H1 (cell line): ENCODE results near the gene TGFBR2. TPM values are rescaled to one million over a fixed set of nuclear protein-coding genes. Genes with fewer than 3 reads are reported as not detected.

ENCODE experiments used
- CTCF ChIA-PET: fragments of 300-600 bp; sonication (Branson Sonifier 250); formaldehyde crosslinking; loops from one replicate; lab custom pipeline; 2021; ENCODE audit not compliant: partially characterized antibody; lab: Charles Lee
- POLR2A ChIA-PET: fragments of 300-600 bp; sonication (Branson Sonifier 250); formaldehyde crosslinking; loops from one replicate; lab custom pipeline; 2021; ENCODE audit warnings: inconsistent platforms; ENCODE audit not compliant: partially characterized antibody; lab: Charles Lee
- DNase-seq, 2 experiments: peaks; one replicate each; pipeline versions ENCODE4 v3.0.0 to v3.0.0-alpha.2; 2010 to 2022; ENCODE audit warnings: low spot score in 2 of 2, low read depth in 1 of 2, mixed read lengths in 1 of 2
- FAIRE-seq: peaks from 2 replicates; lab custom pipeline; 2011; peaks lifted over from hg19 to GRCh38; lab: Jason Lieb, UNC
- H2AFZ ChIP-seq: 2 replicates; pipeline ENCODE4 v1.8.1; 2012; ENCODE audit warnings: low read length, inconsistent platforms
- H2AK5ac ChIP-seq: 2 replicates; pipeline ENCODE4 v1.6.1; 2013; ENCODE audit warnings: low read depth, low read length
- H2BK120ac ChIP-seq: replicated peaks from 2 replicates; pipeline ENCODE3; 2013; ENCODE audit warnings: low read depth, low read length, inconsistent platforms
- H2BK12ac ChIP-seq: 2 replicates; pipeline ENCODE4 v1.6.1; 2013; ENCODE audit warnings: low read depth, low read length
- H2BK15ac ChIP-seq: 2 replicates; pipeline ENCODE4 v1.6.1; 2013; ENCODE audit warnings: low read length
- H2BK20ac ChIP-seq: 2 replicates; pipeline ENCODE4 v1.6.1; 2013; ENCODE audit warnings: low read length
- H2BK5ac ChIP-seq: 2 replicates; pipeline ENCODE4 v1.6.1; 2013; ENCODE audit warnings: low read depth, low read length
- H3K14ac ChIP-seq: 2 replicates; pipeline ENCODE4 v1.6.1; 2013; ENCODE audit warnings: inconsistent platforms; ENCODE audit not compliant: insufficient read length
- H3K18ac ChIP-seq: 2 replicates; pipeline ENCODE4 v1.6.1; 2013; ENCODE audit warnings: low read length; ENCODE audit errors: extremely low read depth
- H3K23ac ChIP-seq: 2 replicates; pipeline ENCODE4 v1.6.1; 2013; ENCODE audit warnings: inconsistent platforms; ENCODE audit not compliant: insufficient read length
- H3K23me2 ChIP-seq: 2 replicates; pipeline ENCODE4 v1.6.1; 2013; ENCODE audit warnings: low read depth, low read length
- H3K27ac ChIP-seq: 2 replicates; pipeline ENCODE4 v1.6.1; 2011; ENCODE audit warnings: low read depth, low read length, inconsistent platforms
- H3K27me3 ChIP-seq, 4 experiments: replicated peaks in 1 of 4; 1 replicate in 1 of 4; 2 replicates in 3 of 4; pipeline versions ENCODE4 v1.6.1 to v1.8.1; 2011 to 2013; ENCODE audit warnings: low read length in 3 of 4, mild to moderate bottlenecking in 3 of 4, inconsistent platforms in 2 of 4, mixed read lengths in 2 of 4, moderate library complexity in 1 of 4; ENCODE audit not compliant: control insufficient read depth in 3 of 4, insufficient read depth in 3 of 4; ENCODE audit errors: extremely low read depth in 1 of 4
- H3K36me3 ChIP-seq, 4 experiments: 2 replicates each; pipeline versions ENCODE4 v1.6.1 to v1.8.1; 2011 to 2013; ENCODE audit warnings: mild to moderate bottlenecking in 4 of 4, low read length in 3 of 4, moderate library complexity in 2 of 4, control low read depth in 1 of 4, inconsistent platforms in 1 of 4; ENCODE audit not compliant: insufficient read depth in 4 of 4, control insufficient read depth in 2 of 4
- H3K4ac ChIP-seq: replicated peaks from 2 replicates; pipeline ENCODE3; 2013; ENCODE audit warnings: low read length, low read depth, mixed read lengths, inconsistent platforms; ENCODE audit not compliant: insufficient read length
- H3K4me1 ChIP-seq, 4 experiments: replicated peaks in 1 of 4; 1 replicate in 1 of 4; 2 replicates in 3 of 4; pipeline versions ENCODE4 v1.6.1 to v1.8.1; 2011 to 2013; ENCODE audit warnings: low read length in 3 of 4, inconsistent platforms in 2 of 4, mixed read lengths in 1 of 4; ENCODE audit not compliant: insufficient read depth in 4 of 4, control insufficient read depth in 3 of 4
- H3K4me2 ChIP-seq, 2 experiments: 2 replicates each; pipeline versions ENCODE4 v1.6.1 to v1.8.1; 2011 to 2013; ENCODE audit warnings: low read depth in 2 of 2, low read length in 2 of 2, control low read depth in 1 of 2, inconsistent platforms in 1 of 2, mild to moderate bottlenecking in 1 of 2; ENCODE audit not compliant: insufficient read depth in 1 of 2
- H3K4me3 ChIP-seq, 4 experiments: fragments of 200-600, 300-600 bp in 1 of 4; sonication (generic), shearing (Covaris generic), sonication (Bioruptor Twin) in 1 of 4; 2 replicates each; pipeline versions ENCODE4 v1.5.1 to v1.8.1; 2011 to 2016; ENCODE audit warnings: low read length in 4 of 4, low read depth in 3 of 4, control low read depth in 2 of 4, inconsistent platforms in 2 of 4, mild to moderate bottlenecking in 2 of 4, mixed read lengths in 1 of 4, moderate library complexity in 1 of 4; ENCODE audit not compliant: insufficient read depth in 2 of 4; ENCODE audit errors: extremely low read depth in 1 of 4
- H3K56ac ChIP-seq: replicated peaks from 2 replicates; pipeline ENCODE3; 2013; ENCODE audit warnings: low read depth, mild to moderate bottlenecking, mixed read lengths, low read length, inconsistent platforms; ENCODE audit not compliant: insufficient read length
- H3K79me1 ChIP-seq: 2 replicates; pipeline ENCODE4 v1.6.1; 2013; ENCODE audit warnings: low read depth, low read length, control low read depth
- H3K79me2 ChIP-seq, 2 experiments: 2 replicates each; pipeline versions ENCODE4 v1.6.1 to v1.8.1; 2012 to 2013; ENCODE audit warnings: low read length in 2 of 2, mild to moderate bottlenecking in 2 of 2, inconsistent platforms in 1 of 2; ENCODE audit not compliant: insufficient read depth in 2 of 2, control insufficient read depth in 1 of 2
- H3K9ac ChIP-seq, 4 experiments: replicated peaks in 1 of 4; 1 replicate in 1 of 4; 2 replicates in 3 of 4; pipeline versions ENCODE4 v1.6.1 to v1.8.1; 2011 to 2013; ENCODE audit warnings: low read depth in 3 of 4, low read length in 3 of 4, control low read depth in 2 of 4, mild to moderate bottlenecking in 2 of 4, moderate library complexity in 2 of 4, inconsistent platforms in 1 of 4; ENCODE audit errors: extremely low read depth in 1 of 4
- H3K9me3 ChIP-seq, 2 experiments: 2 replicates each; pipeline versions ENCODE4 v1.6.1 to v1.8.1; 2012 to 2013; ENCODE audit warnings: mild to moderate bottlenecking in 2 of 2, moderate library complexity in 2 of 2, control low read depth in 1 of 2, inconsistent platforms in 1 of 2, low read depth in 1 of 2, low read length in 1 of 2, mixed read lengths in 1 of 2; ENCODE audit not compliant: insufficient read depth in 2 of 2
- H4K20me1 ChIP-seq, 2 experiments: replicated peaks in 1 of 2; 2 replicates each; pipeline versions ENCODE3 to v1.8.1; 2011 to 2013; ENCODE audit warnings: inconsistent platforms in 2 of 2, low read length in 2 of 2, mild to moderate bottlenecking in 1 of 2; ENCODE audit not compliant: insufficient read depth in 2 of 2, control insufficient read depth in 1 of 2
- H4K5ac ChIP-seq: 2 replicates; pipeline ENCODE4 v1.6.1; 2013; ENCODE audit warnings: low read length, low read depth, mixed read lengths, inconsistent platforms; ENCODE audit not compliant: insufficient read length
- H4K8ac ChIP-seq: 2 replicates; pipeline ENCODE4 v1.8.0; 2013; ENCODE audit warnings: mild to moderate bottlenecking, moderate library complexity, low read length, inconsistent platforms; ENCODE audit not compliant: insufficient read depth; ENCODE audit errors: extremely low read depth
- H4K91ac ChIP-seq: replicated peaks from 2 replicates; pipeline ENCODE3; 2013; ENCODE audit warnings: low read length, mixed read lengths, inconsistent platforms; ENCODE audit not compliant: insufficient read length
- BCL11A ChIP-seq, 2 experiments: IDR thresholded peaks; one replicate each; pipeline ENCODE4 v1.6.1; 2011; ENCODE audit warnings: low read depth in 2 of 2, low read length in 2 of 2, mild to moderate bottlenecking in 2 of 2
- CREB1 ChIP-seq: IDR thresholded peaks from 2 replicates; pipeline ENCODE4 v1.6.1; 2012; ENCODE audit warnings: inconsistent platforms
- CTBP2 ChIP-seq: IDR thresholded peaks from 2 replicates; pipeline ENCODE4 v1.7.0; 2011; ENCODE audit warnings: borderline replicate concordance, mild to moderate bottlenecking, moderate library complexity, mixed read lengths, low read length; ENCODE audit not compliant: insufficient read depth, insufficient read length
- RXRA ChIP-seq: IDR thresholded peaks from 2 replicates; pipeline ENCODE4 v1.6.1; 2011; ENCODE audit warnings: low read depth, mild to moderate bottlenecking, low read length, moderate library complexity; ENCODE audit not compliant: insufficient read depth
- USF2 ChIP-seq: IDR thresholded peaks from 2 replicates; pipeline ENCODE4 v1.6.1; 2011; ENCODE audit warnings: low read length, improper control_type of control experiment
- WGBS, 2 experiments: shearing (Covaris generic) in 1 of 2; methylation state at CpG; one replicate each; pipeline versions ENCODE4 v1.1.6 to v1.1.7; 2013 to 2015; ENCODE audit warnings: low lambda C conversion rate in 2 of 2, mixed read lengths in 2 of 2, inconsistent platforms in 1 of 2, low coverage in 1 of 2, missing lambda C conversion rate in 1 of 2; ENCODE audit not compliant: insufficient replicate concordance in 2 of 2, insufficient coverage in 1 of 2, insufficient read length in 1 of 2; ENCODE audit errors: extremely low coverage in 1 of 2, missing lambda C conversion rate in 1 of 2; 5-methylcytosine and 5-hydroxymethylcytosine counted together
- polyA plus RNA-seq, 7 experiments: library from polyadenylated mRNA; depleted of rRNA in 3 of 7; stranded (reverse) in 5 of 7; unstranded in 2 of 7; fragments of >200 nt in 5 of 7; fragments of 200-250 nt in 2 of 7; gene quantifications; 1 replicate in 5 of 7; 2 replicates in 1 of 7; 4 replicates in 1 of 7; pipeline versions ENCODE4 v1.2.1 to v1.2.3, GENCODE V29; 2011 to 2013; ENCODE audit warnings: missing spikeins in 2 of 7, mixed read lengths in 2 of 7
- total RNA-seq: library from RNA; stranded (reverse); fragmentation: NEBNext Ultra II Directional; extraction: Animal tissue kit (Norgen Biotek cat#: 25700); gene quantifications from 2 replicates; pipeline ENCODE4 v1.2.1, GENCODE V29; 2021

TGFBR2 gene
- total and polyA plus RNA-seq, 2 of the 8 experiments (the other 6 are each of a cell fraction or from before 2014, with no cell fraction given) = 4.2 to 7.4 TPM

GRCh38 chr3:30676424-30677346 lies 70.3 kb downstream of the TGFBR2 start:
- Histone ChIP-seq H2BK12ac (no peak overlapping the region), H3K23ac (no peak overlapping the region), H2AK5ac (no peak overlapping the region), H3K9ac (no peak overlapping the region), H3K56ac (no peak overlapping the region), H3K4me3 (no peak overlapping the region), H4K20me1 (no peaks in the 10 kb centered on the region), H2BK120ac (no peak overlapping the region), H2BK20ac (no peak overlapping the region), H3K18ac (no peak overlapping the region), H2AFZ (no peak overlapping the region), H2BK15ac (no peak overlapping the region), H2BK5ac (no peak overlapping the region), H3K4ac (no peak overlapping the region), H4K5ac (no peak overlapping the region), H3K14ac (no peak overlapping the region), H3K27ac (no peak overlapping the region), H3K79me2 (no peaks in the 10 kb centered on the region), H3K4me2 (no peak overlapping the region), H3K9me3 (no peaks in the 10 kb centered on the region), H4K91ac (no peak overlapping the region), H3K36me3 (peaks cover 7 to 23% (median 16%) of the 10 kb centered on the region in 4 experiments), H3K27me3 (no peaks in the 10 kb centered on the region), H3K23me2 (no peaks in the 10 kb centered on the region), H3K79me1 (no peaks in the 10 kb centered on the region), H3K4me1 (peaks cover 0 to 7% (median 5%) of the 10 kb centered on the region in 4 experiments; a peak in 4 of 7 replicates), H4K8ac (no peak overlapping the region)
- ChIA-PET POLR2A (no interaction called here), CTCF (interaction anchor here (1.2 to 6.6 kb wide), 2 partner anchors 17 to 18 kb away, joined by 5 to 51 read pairs; no protein-coding TSS in a partner anchor)
- DNase-seq (no peak), FAIRE-seq (no peak)
- TF ChIP-seq CREB1 = no peak
- no peak for TF ChIP-seq USF2
- no peak for TF ChIP-seq BCL11A (IDR thresholded peaks at IDR 0.05; ENCODE audit: low read depth in 2 of 2, low read length in 2 of 2)
- TF ChIP-seq CTBP2 = no peak
- TF ChIP-seq RXRA = no peak
- WGBS, 2 experiments = 97% methylated on average over 4 of the region's 4 CpGs; no CpG with 5 or more reads in 1 of the 2 experiments
